A549 (cell line): ENCODE results near the gene AAMP. TPM values are rescaled to one million over a fixed set of nuclear protein-coding genes. Genes with fewer than 3 reads are reported as not detected.

Experiments
- ATAC-seq, 2 experiments: fragments of 200-7000 bp in 1 of 2; fragments of >200 bp in 1 of 2; cut with Nextera tagmentation in 1 of 2; cut with Tn5 transposase in 1 of 2; 3 replicates each; pipeline versions ENCODE4 v1.8.0 to v1.9.1; 2018 to 2020; ENCODE audit warnings: mild to moderate bottlenecking in 1 of 2, moderate library complexity in 1 of 2
- CTCF ChIA-PET: fragments of 300-600 bp; sonication (Branson Sonifier 250); formaldehyde crosslinking; extraction: SDS; loops from one replicate; lab custom pipeline; 2021; ENCODE audit warnings: antibody characterized with exemption, inconsistent platforms; lab: Yijun Ruan, JAX
- POLR2A ChIA-PET: fragments of 350-600 bp; formaldehyde crosslinking; extraction: SDS; loops from one replicate; lab custom pipeline; 2021; ENCODE audit warnings: antibody characterized with exemption, inconsistent platforms; lab: Yijun Ruan, JAX
- DNase-seq, 2 experiments: peaks; one replicate each; pipeline versions ENCODE4 v3.0.0 to v3.0.0-alpha.2; 2011 to 2016; ENCODE audit warnings: low read depth in 1 of 2, low spot score in 1 of 2
- FAIRE-seq: peaks from 2 replicates; lab custom pipeline; 2011; peaks lifted over from hg19 to GRCh38; lab: Jason Lieb, UNC
- H3K27ac ChIP-seq, 2 experiments: fragments of >200 bp; sonication (Bioruptor Twin); formaldehyde crosslinking; 3 replicates each; pipeline ENCODE4 v1.5.1; 2016 to 2017
- H3K4me1 ChIP-seq: fragments of >200 bp; sonication (Bioruptor Twin); formaldehyde crosslinking; 3 replicates; pipeline ENCODE4 v1.6.1; 2016
- H3K4me2 ChIP-seq: fragments of >200 bp; sonication (Bioruptor Twin); formaldehyde crosslinking; 3 replicates; pipeline ENCODE4 v1.6.1; 2016
- H3K4me3 ChIP-seq: fragments of >200 bp; sonication (Bioruptor Twin); formaldehyde crosslinking; 3 replicates; pipeline ENCODE4 v1.5.1; 2016
- H3K9me3 ChIP-seq: fragments of >200 bp; sonication (Bioruptor Twin); formaldehyde crosslinking; 3 replicates; pipeline ENCODE4 v1.6.1; 2016
- BHLHE40 ChIP-seq: IDR thresholded peaks from 2 replicates; pipeline ENCODE4 v1.6.1; 2012; ENCODE audit warnings: low read depth, low read length, inconsistent platforms
- CBX2 ChIP-seq: fragments of 200-600 bp; sonication (generic); IDR thresholded peaks from 2 replicates; pipeline ENCODE4 v1.6.1; 2016; ENCODE audit warnings: low read depth, mild to moderate bottlenecking, borderline replicate concordance
- CBX8 ChIP-seq: fragments of 200-600 bp; sonication (generic); IDR thresholded peaks from 2 replicates; pipeline ENCODE4 v1.6.1; 2016
- CHD4 ChIP-seq: fragments of 200-600 bp; sonication (generic); IDR thresholded peaks from 2 replicates; pipeline ENCODE4 v1.6.1; 2016; ENCODE audit warnings: antibody characterized with exemption, mild to moderate bottlenecking, borderline replicate concordance
- EP300 ChIP-seq, 2 experiments: fragments of >200 bp; sonication (Bioruptor Twin); formaldehyde crosslinking; IDR thresholded peaks; 2 replicates in 1 of 2; 3 replicates in 1 of 2; pipeline ENCODE4 v1.6.1; 2016 to 2017
- FOSB ChIP-seq: fragments of 250-450 bp; sonication (Bioruptor Pico); IDR thresholded peaks from 2 replicates; pipeline ENCODE4 v1.5.0; 2020; ENCODE audit warnings: mild to moderate bottlenecking, moderate library complexity
- FOSL2 ChIP-seq, 2 experiments: fragments of 450-650 bp in 1 of 2; fragments of >200 bp in 1 of 2; sonication (Bioruptor Twin) in 1 of 2; formaldehyde crosslinking; IDR thresholded peaks; 2 replicates each; pipeline versions ENCODE4 v1.5.0 to v1.6.1; 2016 to 2020; ENCODE audit warnings: mild to moderate bottlenecking in 1 of 2, moderate library complexity in 1 of 2
- HES2 ChIP-seq: fragments of >200 bp; sonication (Bioruptor Twin); formaldehyde crosslinking; IDR thresholded peaks from 2 replicates; pipeline ENCODE4 v1.6.1; 2016
- HMGXB4 ChIP-seq: fragments of 250-450 bp; sonication (Bioruptor Pico); IDR thresholded peaks from 2 replicates; pipeline ENCODE4 v1.5.0; 2021; ENCODE audit warnings: mild to moderate bottlenecking, moderate library complexity, borderline replicate concordance
- JUN ChIP-seq, 2 experiments: fragments of >200 bp; sonication (Bioruptor Twin); formaldehyde crosslinking; IDR thresholded peaks; 2 replicates in 1 of 2; 3 replicates in 1 of 2; pipeline ENCODE4 v1.6.1; 2016 to 2017
- KDM5A ChIP-seq: fragments of 200-600 bp; sonication (generic); IDR thresholded peaks from 2 replicates; pipeline ENCODE4 v1.6.1; 2016; ENCODE audit warnings: antibody characterized with exemption, mild to moderate bottlenecking
- MAX ChIP-seq: IDR thresholded peaks from 2 replicates; pipeline ENCODE4 v1.6.1; 2012
- MAZ ChIP-seq: fragments of 150-350 bp; IDR thresholded peaks from 2 replicates; pipeline ENCODE4 v1.6.1; 2014; ENCODE audit warnings: antibody characterized with exemption, low read depth, low read length, borderline replicate concordance
- MYC ChIP-seq: IDR thresholded peaks from 2 replicates; pipeline ENCODE4 v1.6.1; 2012; ENCODE audit warnings: mild to moderate bottlenecking, inconsistent platforms, low read length, improper control_type of control experiment, borderline replicate concordance
- NFE2L2 ChIP-seq: fragments of 150-350 bp; conservative IDR thresholded peaks from 2 replicates; pipeline ENCODE4 v1.6.1; 2014; ENCODE audit warnings: low read length
- NPAS2 ChIP-seq: fragments of 250-450 bp; sonication (Bioruptor Pico); IDR thresholded peaks from 2 replicates; pipeline ENCODE4 v1.8.0; 2022; ENCODE audit warnings: mild to moderate bottlenecking, moderate library complexity, borderline replicate concordance
- RCOR1 ChIP-seq: fragments of 150-350 bp; IDR thresholded peaks from 2 replicates; pipeline ENCODE4 v1.6.1; 2014; ENCODE audit warnings: antibody characterized with exemption, low read length, low read depth
- RFX5 ChIP-seq: fragments of 450-650 bp; IDR thresholded peaks from 2 replicates; pipeline ENCODE4 v1.7.1; 2014; ENCODE audit warnings: antibody characterized with exemption, mild to moderate bottlenecking, moderate library complexity
- SREBF2 ChIP-seq: fragments of 450-650 bp; IDR thresholded peaks from 2 replicates; pipeline ENCODE4 v1.6.1; 2014; ENCODE audit warnings: mild to moderate bottlenecking, moderate library complexity
- TFCP2L1 ChIP-seq: fragments of 250-450 bp; sonication (Bioruptor Pico); IDR thresholded peaks from 2 replicates; pipeline ENCODE4 v1.5.0; 2021; ENCODE audit warnings: mild to moderate bottlenecking
- TP53 ChIP-seq: fragments of 250-450 bp; sonication (Bioruptor Pico); IDR thresholded peaks from 2 replicates; pipeline ENCODE4 v1.5.0; 2021; ENCODE audit warnings: mild to moderate bottlenecking, moderate library complexity
- WGBS: methylation state at CpG from one replicate; pipeline ENCODE4 v1.1.6; 2017; ENCODE audit errors: missing lambda C conversion rate; 5-methylcytosine and 5-hydroxymethylcytosine counted together
- polyA plus RNA-seq, 4 experiments: library from polyadenylated mRNA; depleted of rRNA in 3 of 4; stranded (reverse); fragments of >200 nt; fragmentation: RNase III in 1 of 4; extraction: RNeasy Plus Mini Kit Qiagen cat#74134 plus additional on column Dnase treatment in 1 of 4; gene quantifications; 2 replicates in 3 of 4; 3 replicates in 1 of 4; pipeline ENCODE4 v1.2.3, GENCODE V29; 2011 to 2017
- TF ChIP-seq, protein P1 (sequence below): fragments of 150-350 bp; IDR thresholded peaks from 2 replicates; pipeline ENCODE4 v1.6.1; 2014; ENCODE audit warnings: low read depth, mild to moderate bottlenecking, low read length
- TF ChIP-seq, protein P2 (sequence below): fragments of 450-650 bp; IDR thresholded peaks from 2 replicates; pipeline ENCODE4 v1.6.1; 2014; ENCODE audit warnings: antibody characterized with exemption
- TF ChIP-seq, protein P3 (sequence below): fragments of 200-600 bp; sonication (generic); IDR thresholded peaks from 2 replicates; pipeline ENCODE4 v1.6.1; 2016; ENCODE audit warnings: antibody characterized with exemption, mild to moderate bottlenecking, moderate library complexity

Gene AAMP
- polyA plus RNA-seq, 2 of the 4 experiments (the other 2 are of a cell fraction) = 82.0 to 173 TPM

- CTCF ChIA-PET = interaction anchor here (0.9 to 1.7 kb wide), 4 partner anchors 14 to 772 kb away, joined by 3 to 5 read pairs (median 4); partner anchors contain the start of gene GPBAR1
- POLR2A ChIA-PET = no interaction called here
- FAIRE-seq = no peak
These were observed 24.7 kb downstream of the AAMP start for GRCh38 chr2:218245214-218245613.

DNA sequence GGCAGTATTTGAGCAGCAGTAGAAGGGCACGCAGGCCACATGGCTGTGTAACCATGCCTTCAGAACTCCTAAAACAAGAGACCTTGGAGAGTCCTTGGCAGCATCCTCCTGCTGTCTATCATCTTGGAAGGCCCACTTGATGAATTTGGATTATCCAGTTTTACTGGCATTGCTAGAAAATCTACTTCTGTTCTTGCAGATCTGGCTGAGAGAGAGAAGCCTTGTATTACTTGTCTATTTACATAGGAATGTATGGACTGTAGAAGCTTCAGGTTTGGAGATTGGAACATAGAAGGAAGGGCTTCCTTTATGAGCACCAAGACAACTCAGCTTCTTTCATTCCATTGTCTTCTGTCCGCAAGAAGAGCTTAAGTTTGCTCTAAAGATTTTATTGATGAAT is 25.3 kb downstream of the AAMP start:
- 94% methylated on average over 2 of the region's 2 CpGs for WGBS
- no peak overlapping the region for H3K27ac ChIP-seq
- no peak for ATAC-seq
- no peak for FAIRE-seq
- no peak for DNase-seq
- ChIA-PET POLR2A (no interaction called here), CTCF (interaction anchor here (0.9 to 1.7 kb wide), 3 partner anchors 14 to 20 kb away, joined by 3 to 5 read pairs (median 4); partner anchors contain the start of gene GPBAR1)
- no peak overlapping the region for H3K4me2 ChIP-seq
- no peaks in the 10 kb centered on the region for H3K9me3 ChIP-seq
- H3K4me1 ChIP-seq = no peaks in the 10 kb centered on the region
- TF ChIP-seq, protein P1, sequence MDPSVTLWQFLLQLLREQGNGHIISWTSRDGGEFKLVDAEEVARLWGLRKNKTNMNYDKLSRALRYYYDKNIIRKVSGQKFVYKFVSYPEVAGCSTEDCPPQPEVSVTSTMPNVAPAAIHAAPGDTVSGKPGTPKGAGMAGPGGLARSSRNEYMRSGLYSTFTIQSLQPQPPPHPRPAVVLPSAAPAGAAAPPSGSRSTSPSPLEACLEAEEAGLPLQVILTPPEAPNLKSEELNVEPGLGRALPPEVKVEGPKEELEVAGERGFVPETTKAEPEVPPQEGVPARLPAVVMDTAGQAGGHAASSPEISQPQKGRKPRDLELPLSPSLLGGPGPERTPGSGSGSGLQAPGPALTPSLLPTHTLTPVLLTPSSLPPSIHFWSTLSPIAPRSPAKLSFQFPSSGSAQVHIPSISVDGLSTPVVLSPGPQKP = no peak
- no peak for TF ChIP-seq CBX2
- TF ChIP-seq RCOR1 = no peak
- no peak for TF ChIP-seq TFCP2L1
- no peak for TF ChIP-seq HMGXB4 (CRISPR knock-in tag)
- no peak for TF ChIP-seq BHLHE40
- TF ChIP-seq CHD4 = no peak
- TF ChIP-seq FOSB (CRISPR knock-in tag) = no peak
- TF ChIP-seq JUN (IDR thresholded peaks at IDR 0.05) = no peak
- no peak overlapping the region for H3K4me3 ChIP-seq

More at GRCh38 chr2:218245214-218245613, 24.7 kb downstream of the AAMP start:
- Histone ChIP-seq H3K27ac (no peak overlapping the region), H3K4me2 (no peak overlapping the region), H3K4me3 (no peak overlapping the region), H3K9me3 (no peaks in the 10 kb centered on the region), H3K4me1 (no peaks in the 10 kb centered on the region)
- ATAC-seq = no peak
- WGBS = 83% methylated on average over 5 of the region's 5 CpGs
- no peak for TF ChIP-seq CBX2
- TF ChIP-seq HES2 = no peak
- TF ChIP-seq RFX5 = no peak
- no peak for TF ChIP-seq NFE2L2
- no peak for TF ChIP-seq NPAS2
- no peak for TF ChIP-seq RCOR1
- TF ChIP-seq, protein P2, sequence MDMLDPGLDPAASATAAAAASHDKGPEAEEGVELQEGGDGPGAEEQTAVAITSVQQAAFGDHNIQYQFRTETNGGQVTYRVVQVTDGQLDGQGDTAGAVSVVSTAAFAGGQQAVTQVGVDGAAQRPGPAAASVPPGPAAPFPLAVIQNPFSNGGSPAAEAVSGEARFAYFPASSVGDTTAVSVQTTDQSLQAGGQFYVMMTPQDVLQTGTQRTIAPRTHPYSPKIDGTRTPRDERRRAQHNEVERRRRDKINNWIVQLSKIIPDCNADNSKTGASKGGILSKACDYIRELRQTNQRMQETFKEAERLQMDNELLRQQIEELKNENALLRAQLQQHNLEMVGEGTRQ = no peak
- TF ChIP-seq TP53 (CRISPR knock-in tag) = no peak
- no peak for TF ChIP-seq FOSL2 (IDR thresholded peaks at IDR 0.05)
- TF ChIP-seq FOSL2 (CRISPR knock-in tag; IDR thresholded peaks at IDR 0.05) = no peak
- no peak for TF ChIP-seq HMGXB4 (CRISPR knock-in tag)
- TF ChIP-seq EP300 (IDR thresholded peaks at IDR 0.05) = no peak
- no peak for TF ChIP-seq CBX8
- TF ChIP-seq MAX = no peak
- no peak for TF ChIP-seq SREBF2
- TF ChIP-seq MAZ = no peak
- no peak for TF ChIP-seq KDM5A
- TF ChIP-seq MYC = no peak
- TF ChIP-seq, protein P3, sequence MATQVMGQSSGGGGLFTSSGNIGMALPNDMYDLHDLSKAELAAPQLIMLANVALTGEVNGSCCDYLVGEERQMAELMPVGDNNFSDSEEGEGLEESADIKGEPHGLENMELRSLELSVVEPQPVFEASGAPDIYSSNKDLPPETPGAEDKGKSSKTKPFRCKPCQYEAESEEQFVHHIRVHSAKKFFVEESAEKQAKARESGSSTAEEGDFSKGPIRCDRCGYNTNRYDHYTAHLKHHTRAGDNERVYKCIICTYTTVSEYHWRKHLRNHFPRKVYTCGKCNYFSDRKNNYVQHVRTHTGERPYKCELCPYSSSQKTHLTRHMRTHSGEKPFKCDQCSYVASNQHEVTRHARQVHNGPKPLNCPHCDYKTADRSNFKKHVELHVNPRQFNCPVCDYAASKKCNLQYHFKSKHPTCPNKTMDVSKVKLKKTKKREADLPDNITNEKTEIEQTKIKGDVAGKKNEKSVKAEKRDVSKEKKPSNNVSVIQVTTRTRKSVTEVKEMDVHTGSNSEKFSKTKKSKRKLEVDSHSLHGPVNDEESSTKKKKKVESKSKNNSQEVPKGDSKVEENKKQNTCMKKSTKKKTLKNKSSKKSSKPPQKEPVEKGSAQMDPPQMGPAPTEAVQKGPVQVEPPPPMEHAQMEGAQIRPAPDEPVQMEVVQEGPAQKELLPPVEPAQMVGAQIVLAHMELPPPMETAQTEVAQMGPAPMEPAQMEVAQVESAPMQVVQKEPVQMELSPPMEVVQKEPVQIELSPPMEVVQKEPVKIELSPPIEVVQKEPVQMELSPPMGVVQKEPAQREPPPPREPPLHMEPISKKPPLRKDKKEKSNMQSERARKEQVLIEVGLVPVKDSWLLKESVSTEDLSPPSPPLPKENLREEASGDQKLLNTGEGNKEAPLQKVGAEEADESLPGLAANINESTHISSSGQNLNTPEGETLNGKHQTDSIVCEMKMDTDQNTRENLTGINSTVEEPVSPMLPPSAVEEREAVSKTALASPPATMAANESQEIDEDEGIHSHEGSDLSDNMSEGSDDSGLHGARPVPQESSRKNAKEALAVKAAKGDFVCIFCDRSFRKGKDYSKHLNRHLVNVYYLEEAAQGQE = no peak
- no peak for DNase-seq
